ENCODE measurements around the gene TGFBR3. TPM values are rescaled to one million over a fixed set of nuclear protein-coding genes. Genes with fewer than 3 reads are reported as not detected.

TGFBR3 gene
- total and polyA plus RNA-seq, 8 donors: 4.2 to 689 (median 71.5) TPM

DNA sequence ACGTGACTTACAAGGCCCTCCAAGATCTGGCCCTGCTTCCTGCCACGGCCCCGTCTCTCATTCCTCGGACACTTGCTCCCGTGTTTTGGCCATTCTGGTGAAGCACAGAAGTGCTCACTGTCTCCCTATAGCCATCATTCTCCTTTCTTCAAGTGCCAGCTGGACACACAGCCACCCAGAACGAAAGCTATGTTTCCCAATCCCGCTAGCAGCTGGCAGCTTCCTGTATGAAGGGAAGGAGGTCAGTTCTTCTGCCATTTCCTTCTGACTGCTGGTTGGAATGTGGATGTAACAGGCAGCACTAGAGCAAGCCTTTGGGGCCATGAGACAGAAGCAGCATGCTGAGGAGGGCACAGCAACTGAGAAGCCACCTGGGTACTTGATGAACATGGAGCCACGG lies 82.8 kb downstream of the TGFBR3 start:
- H3K9me3 ChIP-seq: no peaks in the 10 kb centered on the region
- H3K4me1 ChIP-seq: peaks cover 17 to 72% (median 50%) of the 10 kb centered on the region in 4 donors
- no peaks in the 10 kb centered on the region for H3K27me3 ChIP-seq
- H3K36me3 ChIP-seq: no peaks in the 10 kb centered on the region
- 63 to 83% (median 79%) methylated on average over 8 of the region's 8 CpGs for WGBS, 5 donors
- no peak for DNase-seq
- peak overlapping the region in 4 of 5 donors; percentile 20 to 69 (median 48) for H3K27ac ChIP-seq
- no peak overlapping the region for H3K4me3 ChIP-seq
- TF ChIP-seq POLR2AphosphoS5 (IDR thresholded peaks at IDR 0.05) (no peak), POLR2A (IDR thresholded peaks at IDR 0.05) (no peak), EP300 (IDR thresholded peaks at IDR 0.05) (no peak)
- TF ChIP-seq, protein P1, sequence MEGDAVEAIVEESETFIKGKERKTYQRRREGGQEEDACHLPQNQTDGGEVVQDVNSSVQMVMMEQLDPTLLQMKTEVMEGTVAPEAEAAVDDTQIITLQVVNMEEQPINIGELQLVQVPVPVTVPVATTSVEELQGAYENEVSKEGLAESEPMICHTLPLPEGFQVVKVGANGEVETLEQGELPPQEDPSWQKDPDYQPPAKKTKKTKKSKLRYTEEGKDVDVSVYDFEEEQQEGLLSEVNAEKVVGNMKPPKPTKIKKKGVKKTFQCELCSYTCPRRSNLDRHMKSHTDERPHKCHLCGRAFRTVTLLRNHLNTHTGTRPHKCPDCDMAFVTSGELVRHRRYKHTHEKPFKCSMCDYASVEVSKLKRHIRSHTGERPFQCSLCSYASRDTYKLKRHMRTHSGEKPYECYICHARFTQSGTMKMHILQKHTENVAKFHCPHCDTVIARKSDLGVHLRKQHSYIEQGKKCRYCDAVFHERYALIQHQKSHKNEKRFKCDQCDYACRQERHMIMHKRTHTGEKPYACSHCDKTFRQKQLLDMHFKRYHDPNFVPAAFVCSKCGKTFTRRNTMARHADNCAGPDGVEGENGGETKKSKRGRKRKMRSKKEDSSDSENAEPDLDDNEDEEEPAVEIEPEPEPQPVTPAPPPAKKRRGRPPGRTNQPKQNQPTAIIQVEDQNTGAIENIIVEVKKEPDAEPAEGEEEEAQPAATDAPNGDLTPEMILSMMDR (IDR thresholded peaks at IDR 0.05): no peak
- intact Hi-C loops (cut with DNase I; ENCODE audit: low total_unique reads): no loop called here

GRCh38 chr1:91801496-91802115 lies 84.3 kb downstream of the TGFBR3 start:
- H3K27ac ChIP-seq: peak overlapping the region in 3 of 5 donors; percentile 17 to 56 (median 28)
- TF ChIP-seq, protein P1 (IDR thresholded peaks at IDR 0.05): no peak
- no peak for TF ChIP-seq EP300 (IDR thresholded peaks at IDR 0.05)
- TF ChIP-seq POLR2AphosphoS5 (IDR thresholded peaks at IDR 0.05): no peak
- TF ChIP-seq POLR2A (IDR thresholded peaks at IDR 0.05): no peak

GRCh38 chr1:91799863-91800262 lies 86.1 kb downstream of the TGFBR3 start:
- DNase-seq: no peak
- Histone ChIP-seq H3K4me1 (peaks cover 10 to 63% (median 39%) of the 10 kb centered on the region in 4 donors), H3K27me3 (no peaks in the 10 kb centered on the region), H3K27ac (peak overlapping the region in 2 of 5 donors; percentile 15 to 55), H3K36me3 (peaks cover 0 to 12% (median 11%) of the 10 kb centered on the region in 4 donors), H3K9me3 (no peaks in the 10 kb centered on the region), H3K4me3 (no peak overlapping the region)
- WGBS, 5 donors: 72 to 84% (median 79%) methylated on average over 3 of the region's 3 CpGs
- intact Hi-C loops (cut with DNase I; ENCODE audit: low total_unique reads): no loop called here
- TF ChIP-seq POLR2AphosphoS5 (IDR thresholded peaks at IDR 0.05) (no peak), POLR2A (IDR thresholded peaks at IDR 0.05) (no peak), EP300 (IDR thresholded peaks at IDR 0.05) (no peak)
- TF ChIP-seq, protein P1 (IDR thresholded peaks at IDR 0.05): no peak

More at GRCh38 chr1:91801496-91802115, 84.3 kb downstream of the TGFBR3 start:
- WGBS, 5 donors: 82 to 89% (median 87%) methylated on average over 3 of the region's 3 CpGs
- Histone ChIP-seq H3K27me3 (no peaks in the 10 kb centered on the region), H3K9me3 (no peaks in the 10 kb centered on the region), H3K36me3 (peaks cover 0 to 7% (median 7%) of the 10 kb centered on the region in 4 donors), H3K4me1 (peaks cover 17 to 66% (median 44%) of the 10 kb centered on the region in 4 donors), H3K4me3 (no peak overlapping the region)
- intact Hi-C loops (cut with DNase I; ENCODE audit: low total_unique reads): no loop called here
- no peak for DNase-seq

DNA sequence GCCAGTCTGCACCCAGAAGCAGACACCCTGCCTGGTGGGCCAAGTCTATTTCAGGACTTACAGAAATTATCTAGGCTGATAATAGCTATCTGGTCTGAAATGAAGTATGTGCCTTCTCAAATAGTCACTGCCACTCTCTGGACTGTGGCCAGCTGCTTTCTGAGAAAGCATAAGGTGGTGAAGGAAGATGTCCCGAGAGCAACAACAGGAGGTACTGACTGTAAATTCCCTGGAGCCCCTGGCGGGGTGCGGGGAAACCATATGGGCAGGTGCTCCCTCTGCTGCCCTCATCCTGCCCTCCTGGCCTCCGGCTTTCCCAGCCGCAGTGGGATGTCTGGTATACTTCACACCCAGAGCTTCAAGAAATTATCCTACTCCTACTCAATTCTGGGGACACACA lies 86.8 kb downstream of the TGFBR3 start:
- intact Hi-C loops (cut with DNase I; ENCODE audit: low total_unique reads): no loop called here

More for the DNA sequence above, 86.8 kb downstream of the TGFBR3 start:
- H3K27ac ChIP-seq: peak overlapping the region in 4 of 5 donors; percentile 7 to 58 (median 35)
- WGBS, 5 donors: 77 to 87% (median 86%) methylated on average over 5 of the region's 5 CpGs
- H3K4me1 ChIP-seq: peaks cover 4 to 58% (median 35%) of the 10 kb centered on the region in 4 donors
- H3K4me3 ChIP-seq: no peak overlapping the region
- TF ChIP-seq, protein P1 (IDR thresholded peaks at IDR 0.05): no peak
- TF ChIP-seq POLR2AphosphoS5 (IDR thresholded peaks at IDR 0.05) (no peak), EP300 (IDR thresholded peaks at IDR 0.05) (no peak), POLR2A (IDR thresholded peaks at IDR 0.05) (no peak)
- H3K27me3 ChIP-seq: no peaks in the 10 kb centered on the region
- peaks cover 0 to 12% (median 11%) of the 10 kb centered on the region in 4 donors for H3K36me3 ChIP-seq
- no peak for DNase-seq
- H3K9me3 ChIP-seq: no peaks in the 10 kb centered on the region

Measured in stomach (tissue), 9 donors.